MCF 10A (cell line): ENCODE data around the gene LCLAT1. TPM values are rescaled to one million over a fixed set of nuclear protein-coding genes. Genes with fewer than 3 reads are reported as not detected.

Experiments used
- BruUV-seq: library from RNA; stranded (reverse); fragments of 400-500 nt; replicated peaks from 2 replicates; lab custom pipeline; 2021; lab: Mats Ljungman, UMichigan
- CTCF ChIA-PET: fragments of 300-600 bp; sonication (Branson Sonifier 250); formaldehyde crosslinking; extraction: SDS; loops from one replicate; lab custom pipeline; 2021; ENCODE audit warnings: antibody characterized with exemption, inconsistent platforms; lab: Yijun Ruan, JAX
- POLR2A ChIA-PET: fragments of 300-600, 350-650 bp; sonication (Branson Sonifier 250); formaldehyde crosslinking; extraction: SDS; loops from one replicate; lab custom pipeline; 2020; ENCODE audit warnings: antibody characterized with exemption, inconsistent platforms; lab: Yijun Ruan, JAX
- DNase-seq: peaks from one replicate; pipeline ENCODE4 v3.0.0-alpha.2; 2018; ENCODE audit not compliant: unreplicated experiment
- H3K27ac Mint-ChIP-seq: one replicate; pipeline ENCODE4 v1.8.0; 2022; ENCODE audit warnings: mild to moderate bottlenecking, low read depth, mixed read lengths; ENCODE audit not compliant: unreplicated experiment
- H3K27me3 Mint-ChIP-seq: one replicate; pipeline ENCODE4 v1.8.0; 2022; ENCODE audit warnings: mixed read lengths; ENCODE audit not compliant: insufficient read depth, unreplicated experiment
- H3K36me3 Mint-ChIP-seq: one replicate; pipeline ENCODE4 v1.8.0; 2022; ENCODE audit warnings: mild to moderate bottlenecking, moderate library complexity, mixed read lengths; ENCODE audit not compliant: insufficient read depth, unreplicated experiment
- H3K4me1 Mint-ChIP-seq: one replicate; pipeline ENCODE4 v1.8.0; 2022; ENCODE audit warnings: mixed read lengths; ENCODE audit not compliant: insufficient read depth, unreplicated experiment
- H3K4me3 Mint-ChIP-seq: one replicate; pipeline ENCODE4 v1.8.0; 2022; ENCODE audit warnings: mild to moderate bottlenecking, moderate library complexity, mixed read lengths; ENCODE audit not compliant: unreplicated experiment
- H3K9me3 Mint-ChIP-seq: one replicate; pipeline ENCODE4 v1.8.0; 2022; ENCODE audit warnings: mixed read lengths; ENCODE audit not compliant: unreplicated experiment
- CTCF ChIP-seq: fragments of 200-600 bp; IDR thresholded peaks from one replicate; pipeline ENCODE4 v1.8.0; 2022; ENCODE audit warnings: antibody characterized with exemption, mild to moderate bottlenecking; ENCODE audit not compliant: unreplicated experiment
- intact Hi-C: fragments of 100-400 bp; cut with micrococcal nuclease; formaldehyde crosslinking; loops from 2 replicates; pipeline ENCODE4 v1.14.1; 2022
- total RNA-seq: library from RNA; stranded (reverse); gene quantifications from 2 replicates; pipeline ENCODE4 v1.2.3, GENCODE V29; 2022

The LCLAT1 gene
- total RNA-seq, 1 experiment from 2014 or later: 27.5 TPM

GRCh38 chr2:30625276-30625675 is 178.2 kb downstream of the LCLAT1 start:
- no peak overlapping the region for H3K27ac Mint-ChIP-seq
- no peak overlapping the region for H3K4me3 Mint-ChIP-seq
- BruUV-seq: no TSS peak
- intact Hi-C loops: no loop called here
- no peak for TF ChIP-seq CTCF
- H3K36me3 Mint-ChIP-seq: no peaks in the 10 kb centered on the region
- H3K9me3 Mint-ChIP-seq: no peaks in the 10 kb centered on the region
- no peak for DNase-seq
- peaks cover 7% of the 10 kb centered on the region for H3K4me1 Mint-ChIP-seq
- POLR2A ChIA-PET: interaction anchor here (1.1 kb wide), 1 partner anchor 13 kb away, joined by 6 read pairs; no protein-coding TSS in a partner anchor
- CTCF ChIA-PET: no interaction called here
- no peaks in the 10 kb centered on the region for H3K27me3 Mint-ChIP-seq

- BruUV-seq: no TSS peak
- Mint-ChIP-seq H3K27me3 (no peaks in the 10 kb centered on the region), H3K36me3 (no peaks in the 10 kb centered on the region), H3K4me1 (peaks cover 7% of the 10 kb centered on the region), H3K4me3 (no peak overlapping the region), H3K27ac (no peak overlapping the region), H3K9me3 (no peaks in the 10 kb centered on the region)
- CTCF ChIA-PET: interaction anchor here (0.6 kb wide), 1 partner anchor 10 kb away, joined by 3 read pairs; no protein-coding TSS in a partner anchor
- DNase-seq: no peak
- TF ChIP-seq CTCF: no peak
- POLR2A ChIA-PET: interaction anchor here (1.1 kb wide), 1 partner anchor 14 kb away, joined by 6 read pairs; no protein-coding TSS in a partner anchor
- intact Hi-C loops: no loop called here
Observed at GRCh38 chr2:30625701-30626100, 178.7 kb downstream of the LCLAT1 start.

- H3K4me1 Mint-ChIP-seq: peaks cover 7% of the 10 kb centered on the region
- no peaks in the 10 kb centered on the region for H3K27me3 Mint-ChIP-seq
- no peak overlapping the region for H3K27ac Mint-ChIP-seq
- no peak for TF ChIP-seq CTCF
- no TSS peak for BruUV-seq
- ChIA-PET POLR2A (no interaction called here), CTCF (interaction anchor here (0.6 kb wide), 2 partner anchors 10 to 79 kb away, joined by 3 read pairs; no protein-coding TSS in a partner anchor)
- DNase-seq: no peak
- H3K4me3 Mint-ChIP-seq: no peak overlapping the region
- H3K9me3 Mint-ChIP-seq: no peaks in the 10 kb centered on the region
- intact Hi-C loops: no loop called here
- no peaks in the 10 kb centered on the region for H3K36me3 Mint-ChIP-seq
Observed at GRCh38 chr2:30626397-30626796, 179.4 kb downstream of the LCLAT1 start.

GRCh38 chr2:30627151-30627550 is 180.1 kb downstream of the LCLAT1 start:
- DNase-seq: no peak
- H3K4me3 Mint-ChIP-seq: no peak overlapping the region
- TF ChIP-seq CTCF: no peak
- H3K36me3 Mint-ChIP-seq: no peaks in the 10 kb centered on the region
- no peaks in the 10 kb centered on the region for H3K9me3 Mint-ChIP-seq
- intact Hi-C loops: no loop called here
- no TSS peak for BruUV-seq
- ChIA-PET POLR2A (no interaction called here), CTCF (no interaction called here)
- H3K4me1 Mint-ChIP-seq: peaks cover 7% of the 10 kb centered on the region
- H3K27ac Mint-ChIP-seq: no peak overlapping the region
- H3K27me3 Mint-ChIP-seq: no peaks in the 10 kb centered on the region
